HCEC 1CT (cell line): ENCODE results near the gene ZNF48.

ENCODE experiments used
- DNase-seq: peaks from one replicate; pipeline ENCODE4 v3.0.0-alpha.2; 2017

ZNF48 gene

DNA sequence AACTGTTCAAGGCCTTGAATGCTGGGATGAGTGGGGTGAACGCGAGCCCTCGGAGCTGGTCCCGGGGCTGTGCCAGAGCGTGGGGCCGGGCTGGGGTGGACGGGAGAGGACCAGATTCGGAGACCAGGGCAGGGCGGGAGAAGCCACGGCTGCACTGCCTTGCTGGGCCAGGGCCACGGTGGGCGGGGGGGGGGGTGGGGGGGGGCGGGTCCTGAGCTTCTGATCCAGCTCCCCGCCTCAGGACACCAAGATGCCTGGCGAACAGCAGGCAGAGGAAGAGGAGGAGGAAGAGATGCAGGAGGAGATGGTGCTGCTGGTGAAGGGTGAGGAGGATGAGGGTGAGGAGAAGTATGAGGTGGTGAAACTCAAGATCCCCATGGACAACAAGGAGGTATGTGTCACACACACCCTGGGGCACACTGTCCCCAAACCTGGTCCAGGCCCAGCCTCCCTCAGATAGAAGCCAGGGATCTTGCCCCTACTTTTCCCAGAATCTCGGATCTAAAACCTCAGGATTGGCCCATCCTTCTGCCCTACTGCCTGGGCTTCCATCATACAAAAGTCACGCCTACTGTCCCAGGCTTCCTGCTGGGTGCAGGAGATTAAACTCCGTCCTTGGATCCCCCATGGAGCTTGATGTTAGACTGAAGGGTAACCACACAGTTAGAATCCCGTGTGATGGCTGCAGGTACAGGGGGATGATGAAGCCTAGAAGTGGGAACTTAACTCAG is 12.7 kb downstream of the ZNF48 start:
- DNase-seq, result no peak

GRCh38 chr16:30409125-30410060 is 14.2 kb downstream of the ZNF48 start:
- DNase-seq, result peak; percentile 77

GRCh38 chr16:30413112-30413806 is 18.0 kb downstream of the ZNF48 start:
- no peak for DNase-seq

DNA sequence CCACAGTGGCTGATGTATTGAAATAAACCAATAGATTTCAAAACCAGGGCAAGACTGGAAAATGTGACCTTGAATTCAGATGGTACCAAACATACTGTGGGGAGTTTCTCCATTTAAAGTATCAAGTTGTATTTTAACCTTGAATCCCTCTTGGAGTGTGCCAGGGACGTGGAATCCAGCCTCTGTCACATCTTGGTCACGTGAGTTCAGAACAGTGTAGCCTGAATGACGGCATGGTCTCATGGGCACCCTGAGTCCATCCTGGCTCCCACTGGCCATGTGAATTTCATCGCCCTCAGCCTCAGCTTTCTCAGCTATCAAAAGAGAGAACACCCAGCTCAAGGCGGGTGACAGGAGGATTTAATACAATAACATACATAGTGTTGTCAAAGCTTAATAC is 18.9 kb downstream of the ZNF48 start:
- DNase-seq, result no peak

DNA sequence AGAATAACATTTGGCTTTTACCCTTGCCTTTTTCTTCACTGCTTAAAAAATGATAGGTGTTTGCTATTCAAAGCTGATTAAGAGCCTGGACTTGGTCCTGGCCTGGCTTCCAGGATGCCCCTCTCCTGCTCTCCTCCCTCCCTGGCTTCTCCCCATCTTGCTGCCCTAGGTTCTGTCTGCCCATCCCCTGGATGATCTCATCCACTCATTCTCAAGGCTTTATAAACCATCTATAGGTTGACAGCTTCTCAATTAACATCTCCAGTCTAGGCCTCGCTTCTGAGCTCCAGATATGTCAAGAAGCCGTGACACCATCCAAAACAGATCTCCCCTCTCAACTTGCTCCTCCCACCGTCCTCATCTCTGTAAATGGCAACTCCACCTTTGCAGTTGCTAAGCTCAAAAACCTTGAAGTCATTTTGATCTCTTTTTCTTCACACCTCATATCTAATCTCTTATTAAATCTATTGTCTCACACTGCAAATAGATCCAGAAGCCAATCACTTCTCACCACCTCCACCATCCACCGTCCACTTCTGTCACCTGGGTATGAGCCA is 20.9 kb downstream of the ZNF48 start:
- DNase-seq, result no peak

DNA sequence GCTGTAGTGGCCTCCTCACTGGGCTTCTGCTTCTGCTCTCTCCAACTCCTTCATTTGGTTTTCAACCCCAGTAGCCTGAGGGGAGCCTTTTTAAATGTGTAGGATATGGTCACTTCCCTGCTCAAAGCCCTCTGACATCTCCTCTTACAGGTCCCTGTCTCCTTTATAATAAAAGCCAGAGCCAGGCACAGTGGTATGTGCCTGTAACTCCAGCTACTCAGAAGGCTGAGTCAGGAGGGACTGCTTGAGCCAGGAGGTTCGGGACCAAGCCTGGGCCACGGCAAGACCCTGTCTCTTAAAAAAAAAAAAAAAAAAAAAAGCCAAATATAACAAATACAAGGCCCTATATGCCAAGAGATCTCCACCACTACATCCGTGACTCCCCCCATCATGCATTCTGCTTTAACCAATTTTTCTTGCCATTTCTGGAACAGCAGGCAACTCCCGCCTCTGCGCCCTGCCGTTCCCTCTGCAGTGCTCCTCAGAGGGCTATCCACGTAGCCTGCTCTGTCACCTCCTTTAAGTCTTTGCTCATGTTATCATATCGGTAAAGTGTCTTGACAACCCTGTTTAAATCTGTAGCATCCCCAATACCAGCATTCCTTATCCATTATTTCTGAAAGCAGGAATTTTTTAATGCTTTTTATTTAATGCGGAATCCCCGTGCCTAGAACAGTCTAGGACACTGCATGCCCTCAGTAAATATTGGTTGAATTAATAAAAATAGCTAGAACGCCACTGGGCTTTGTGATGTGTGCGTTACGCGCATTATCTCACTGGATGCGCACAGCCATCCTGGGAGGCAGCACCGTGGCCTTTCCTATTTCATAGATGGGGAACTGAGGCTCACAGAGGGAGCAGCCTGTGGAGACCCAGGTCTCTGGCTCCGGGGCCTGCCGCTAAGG is 21.7 kb downstream of the ZNF48 start:
- no peak for DNase-seq

GRCh38 chr16:30417529-30418349 is 22.5 kb downstream of the ZNF48 start:
- DNase-seq, result peak; percentile 51

DNA sequence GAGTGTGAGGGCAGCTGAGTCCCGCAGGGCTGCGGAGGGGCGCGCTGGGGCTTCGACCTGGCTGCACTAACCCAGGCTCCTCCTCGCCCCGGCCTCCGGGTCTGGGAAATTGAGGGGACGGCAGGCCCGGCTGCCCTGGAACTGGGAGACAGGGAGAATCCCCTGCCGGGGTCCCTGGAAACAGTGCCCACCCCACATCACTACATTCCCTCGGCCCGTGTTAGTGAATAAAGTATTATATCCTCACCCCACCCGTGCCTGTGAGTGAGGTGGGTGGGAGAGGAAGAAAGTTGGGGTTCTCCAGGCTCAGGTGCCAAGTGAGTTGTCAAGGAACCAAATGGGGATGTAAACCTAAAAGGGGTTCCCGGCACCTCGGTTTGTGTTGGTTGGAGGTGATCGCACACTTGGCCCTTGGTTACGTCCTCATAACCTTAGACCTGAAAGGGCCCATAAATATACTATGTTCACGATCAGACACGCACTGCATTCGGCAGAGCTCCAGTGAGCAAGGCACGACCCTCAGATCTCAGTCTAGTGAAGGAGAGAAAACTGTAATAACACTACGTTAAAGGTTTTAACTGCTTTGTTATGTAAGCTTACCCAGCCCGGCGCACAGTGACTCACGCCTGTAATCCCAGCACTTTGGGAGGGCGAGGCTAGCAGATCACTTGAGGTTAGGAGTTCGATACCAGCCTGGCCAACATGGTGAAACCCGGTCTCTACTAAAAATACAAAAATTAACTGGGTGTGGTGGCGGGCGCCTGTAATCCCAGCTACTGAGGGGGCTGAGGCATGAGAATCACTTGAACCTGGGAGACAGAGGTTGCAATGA is 23.3 kb downstream of the ZNF48 start:
- DNase-seq, result no peak

- DNase-seq, result no peak
These were observed 25.8 kb downstream of the ZNF48 start for GRCh38 chr16:30421010-30421409.

GRCh38 chr16:30428055-30428454 is 32.8 kb downstream of the ZNF48 start:
- no peak for DNase-seq

GRCh38 chr16:30429418-30429677 is 34.1 kb downstream of the ZNF48 start:
- DNase-seq, result no peak

GRCh38 chr16:30429678-30430427 is 34.6 kb downstream of the ZNF48 start, which contains the start of gene DCTPP1:
TSS of gene DCTPP1 (minus strand) at chr16:30430030. CDS start at chr16:30429980, 50 bp downstream.
- DNase-seq, result peak; percentile 95

DNA sequence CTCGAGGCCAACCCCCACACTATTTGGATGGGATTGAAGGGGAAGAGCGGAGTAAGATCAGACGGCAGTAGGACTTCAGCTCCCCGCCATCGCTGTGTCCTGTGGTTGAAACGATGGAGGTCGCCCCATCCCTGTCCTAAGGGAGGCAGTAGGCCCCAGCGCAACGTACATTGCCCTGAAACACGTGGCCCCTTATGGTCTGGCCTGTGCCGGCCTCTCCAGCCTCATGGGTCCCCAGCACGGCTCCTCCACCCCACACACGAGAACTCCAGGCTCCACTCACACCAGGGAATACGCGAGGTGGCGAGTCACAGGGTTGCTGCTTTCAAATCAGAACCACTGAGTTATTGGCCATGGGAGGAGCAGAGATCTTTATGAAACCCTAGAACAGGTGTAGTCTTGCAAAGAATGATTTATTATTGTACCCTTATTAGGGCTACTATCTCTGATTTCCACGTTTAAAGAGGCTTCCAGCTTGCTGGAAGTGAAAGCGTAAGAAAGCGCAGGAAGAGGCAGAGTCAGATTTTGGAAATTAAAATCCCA is 35.3 kb downstream of the ZNF48 start:
- DNase-seq, result no peak

DNA sequence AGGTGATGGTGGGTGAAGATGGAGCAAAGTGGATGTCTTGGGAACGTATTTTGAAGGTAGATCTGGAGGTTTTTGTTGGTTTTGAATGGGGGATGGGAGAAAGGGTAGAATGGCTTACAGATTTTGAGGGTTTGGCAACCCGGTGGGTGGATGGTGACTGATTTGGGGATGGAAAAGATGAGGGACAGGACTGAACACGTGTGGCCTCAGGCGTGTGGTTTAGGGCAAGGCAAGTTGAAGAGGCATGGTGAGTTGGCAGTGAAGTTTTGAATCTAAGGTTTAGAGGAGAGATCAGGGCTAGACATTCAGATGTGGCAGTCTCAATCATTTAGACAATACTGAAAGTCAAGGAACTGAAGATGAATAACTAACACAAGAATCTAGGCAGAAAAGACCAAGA is 39.6 kb downstream of the ZNF48 start:
- DNase-seq, result no peak

- no peak for DNase-seq
These were observed 42.4 kb downstream of the ZNF48 start for GRCh38 chr16:30437511-30438046.

- no peak for DNase-seq
These were observed 43.6 kb downstream of the ZNF48 start for GRCh38 chr16:30438835-30439234.

- DNase-seq, result no peak
These were observed 44.6 kb downstream of the ZNF48 start for GRCh38 chr16:30439720-30440348.

DNA sequence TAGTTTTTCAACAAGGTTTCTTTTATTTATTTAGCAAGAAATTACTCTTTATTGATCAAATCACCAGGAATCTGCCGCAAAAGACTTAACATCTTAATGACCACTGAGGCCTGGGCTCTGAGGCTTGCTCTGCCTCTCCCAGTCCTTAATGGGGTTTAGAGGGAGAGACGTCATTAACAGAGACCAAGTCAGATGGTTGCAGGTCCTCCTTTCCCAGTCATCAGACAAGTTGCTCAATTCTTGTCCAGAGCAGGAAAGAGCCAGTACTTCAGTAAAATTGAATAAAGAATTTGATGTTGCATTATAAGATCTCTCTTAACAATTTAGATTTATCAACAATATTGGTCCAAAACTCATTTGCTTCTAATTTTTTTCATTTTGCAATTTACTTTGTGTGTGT is 48.4 kb downstream of the ZNF48 start:
- DNase-seq, result no peak
